Nephron progenitor cell (in vitro differentiated cells): ENCODE data around the gene FITM1.
A peak's percentile ranks its signal among the peaks of the same experiment; 100 is the strongest.

Experiments
- DNase-seq: peaks from one replicate; pipeline ENCODE4 v3.0.0; 2021
- H3K27ac Mint-ChIP-seq: 2 replicates; pipeline ENCODE4 v1.8.0; 2021; ENCODE audit warnings: mild to moderate bottlenecking, moderate library complexity, mixed read lengths
- H3K27me3 Mint-ChIP-seq: 2 replicates; pipeline ENCODE4 v1.8.0; 2021; ENCODE audit warnings: mild to moderate bottlenecking, low read depth, mixed read lengths; ENCODE audit not compliant: poor library complexity
- H3K36me3 Mint-ChIP-seq: 2 replicates; pipeline ENCODE4 v1.8.0; 2021; ENCODE audit warnings: low read depth, mixed read lengths
- H3K4me1 Mint-ChIP-seq: 2 replicates; pipeline ENCODE4 v1.8.0; 2021; ENCODE audit warnings: mixed read lengths
- H3K4me3 Mint-ChIP-seq: 2 replicates; pipeline ENCODE4 v1.8.0; 2021; ENCODE audit warnings: mild to moderate bottlenecking, moderate library complexity, mixed read lengths
- H3K9me3 Mint-ChIP-seq: 2 replicates; pipeline ENCODE4 v1.8.0; 2021; ENCODE audit warnings: mild to moderate bottlenecking, moderate library complexity, mixed read lengths
- CTCF ChIP-seq: fragments of 200-600 bp; sonication (generic); IDR thresholded peaks from 2 replicates; pipeline ENCODE4 v1.5.0; 2021; ENCODE audit warnings: antibody characterized with exemption

Gene FITM1

GRCh38 chr14:24092110-24092504, 38.4 kb upstream of the FITM1 start:
- Mint-ChIP-seq H3K27me3 (peaks cover 12% of the 10 kb centered on the region), H3K4me1 (peaks cover 49% of the 10 kb centered on the region), H3K4me3 (peak overlapping the region; percentile 96), H3K9me3 (no peaks in the 10 kb centered on the region), H3K27ac (no peak overlapping the region), H3K36me3 (no peaks in the 10 kb centered on the region)
- no peak for TF ChIP-seq CTCF
- DNase-seq = no peak

GRCh38 chr14:24092505-24093206, 37.8 kb upstream of the FITM1 start:
- peaks cover 48% of the 10 kb centered on the region for H3K4me1 Mint-ChIP-seq
- no peak overlapping the region for H3K27ac Mint-ChIP-seq
- no peak for TF ChIP-seq CTCF
- peaks cover 12% of the 10 kb centered on the region for H3K27me3 Mint-ChIP-seq
- DNase-seq = no peak
- no peaks in the 10 kb centered on the region for H3K36me3 Mint-ChIP-seq
- no peaks in the 10 kb centered on the region for H3K9me3 Mint-ChIP-seq
- peak overlapping the region; percentile 96 for H3K4me3 Mint-ChIP-seq

GRCh38 chr14:24093207-24093900, 37.1 kb upstream of the FITM1 start:
- Mint-ChIP-seq H3K27me3 (peaks cover 12% of the 10 kb centered on the region), H3K9me3 (no peaks in the 10 kb centered on the region), H3K36me3 (no peaks in the 10 kb centered on the region), H3K4me3 (peak overlapping the region; percentile 96), H3K27ac (peak overlapping the region; percentile 93), H3K4me1 (peaks cover 45% of the 10 kb centered on the region)
- no peak for TF ChIP-seq CTCF
- DNase-seq = no peak

- no peaks in the 10 kb centered on the region for H3K9me3 Mint-ChIP-seq
- H3K4me1 Mint-ChIP-seq = peaks cover 43% of the 10 kb centered on the region
- H3K4me3 Mint-ChIP-seq = peak within 1 kb of the TSS; percentile 96
- H3K36me3 Mint-ChIP-seq = no peaks in the 10 kb centered on the region
- H3K27ac Mint-ChIP-seq = peak within 1 kb of the TSS; percentile 99
- peak; percentile 85 for DNase-seq
- no peak for TF ChIP-seq CTCF
- peaks cover 12% of the 10 kb centered on the region for H3K27me3 Mint-ChIP-seq
These were observed 36.3 kb upstream of the FITM1 start, which contains the start of gene PCK2 for GRCh38 chr14:24093901-24094840. Gene PCK2 (plus strand): TSS chr14:24094311. CDS start chr14:24094406, 95 bp downstream.

GRCh38 chr14:24094841-24095270, 35.6 kb upstream of the FITM1 start:
- DNase-seq = peak; percentile 36
- peak overlapping the region; percentile 96 for H3K4me3 Mint-ChIP-seq
- H3K36me3 Mint-ChIP-seq = no peaks in the 10 kb centered on the region
- H3K4me1 Mint-ChIP-seq = peaks cover 39% of the 10 kb centered on the region
- no peak for TF ChIP-seq CTCF
- H3K9me3 Mint-ChIP-seq = no peaks in the 10 kb centered on the region
- peak overlapping the region; percentile 99 for H3K27ac Mint-ChIP-seq
- peaks cover 12% of the 10 kb centered on the region for H3K27me3 Mint-ChIP-seq
